Retinal pigment epithelial cell (primary cell): ENCODE measurements around the gene KIF26A.
A peak's percentile ranks its signal among the peaks of the same experiment; 100 is the strongest.
"Not testable (repeated sequence)": the region's sequence is repeated elsewhere in the genome, so short reads cannot be mapped to it uniquely, and the experiment has no call there.

Source experiments
- DNase-seq: peaks from one replicate; pipeline ENCODE4 v3.0.0-alpha.2; 2010; ENCODE audit warnings: low read depth
- H3K4me3 ChIP-seq: 2 replicates; pipeline ENCODE4 v1.5.1; 2011; ENCODE audit warnings: mild to moderate bottlenecking, low read length, control low read depth, moderate library complexity
- TF ChIP-seq, protein P1 (sequence below): conservative IDR thresholded peaks from 2 replicates; pipeline ENCODE4 v1.5.1; 2011; ENCODE audit warnings: low read depth, low read length, control low read depth, inconsistent platforms

KIF26A gene

DNA sequence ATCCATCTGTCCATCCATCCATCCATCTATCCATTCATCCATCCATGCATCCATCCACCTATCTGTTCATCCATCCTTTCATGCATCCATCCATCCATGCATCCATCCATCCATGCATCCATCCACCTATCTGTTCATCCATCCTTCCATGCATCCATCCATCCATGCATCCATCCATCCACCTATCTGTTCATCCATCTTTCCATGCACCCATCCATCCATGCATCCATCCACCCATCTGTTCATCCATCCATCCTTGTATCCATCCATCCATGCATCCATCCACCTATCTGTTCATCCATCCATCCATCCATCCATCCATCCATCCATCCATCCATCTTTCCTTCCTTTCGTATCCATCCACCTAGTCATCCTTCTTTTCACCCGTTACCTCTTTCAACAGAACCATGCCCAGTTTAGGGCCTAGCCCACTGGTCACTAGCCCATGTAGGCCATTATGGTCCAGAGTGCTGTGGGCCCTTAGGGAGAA lies 66.3 kb downstream of the KIF26A start:
- TF ChIP-seq, protein P1, sequence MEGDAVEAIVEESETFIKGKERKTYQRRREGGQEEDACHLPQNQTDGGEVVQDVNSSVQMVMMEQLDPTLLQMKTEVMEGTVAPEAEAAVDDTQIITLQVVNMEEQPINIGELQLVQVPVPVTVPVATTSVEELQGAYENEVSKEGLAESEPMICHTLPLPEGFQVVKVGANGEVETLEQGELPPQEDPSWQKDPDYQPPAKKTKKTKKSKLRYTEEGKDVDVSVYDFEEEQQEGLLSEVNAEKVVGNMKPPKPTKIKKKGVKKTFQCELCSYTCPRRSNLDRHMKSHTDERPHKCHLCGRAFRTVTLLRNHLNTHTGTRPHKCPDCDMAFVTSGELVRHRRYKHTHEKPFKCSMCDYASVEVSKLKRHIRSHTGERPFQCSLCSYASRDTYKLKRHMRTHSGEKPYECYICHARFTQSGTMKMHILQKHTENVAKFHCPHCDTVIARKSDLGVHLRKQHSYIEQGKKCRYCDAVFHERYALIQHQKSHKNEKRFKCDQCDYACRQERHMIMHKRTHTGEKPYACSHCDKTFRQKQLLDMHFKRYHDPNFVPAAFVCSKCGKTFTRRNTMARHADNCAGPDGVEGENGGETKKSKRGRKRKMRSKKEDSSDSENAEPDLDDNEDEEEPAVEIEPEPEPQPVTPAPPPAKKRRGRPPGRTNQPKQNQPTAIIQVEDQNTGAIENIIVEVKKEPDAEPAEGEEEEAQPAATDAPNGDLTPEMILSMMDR: no peak
- no peak for DNase-seq
- H3K4me3 ChIP-seq: no peak overlapping the region

DNA sequence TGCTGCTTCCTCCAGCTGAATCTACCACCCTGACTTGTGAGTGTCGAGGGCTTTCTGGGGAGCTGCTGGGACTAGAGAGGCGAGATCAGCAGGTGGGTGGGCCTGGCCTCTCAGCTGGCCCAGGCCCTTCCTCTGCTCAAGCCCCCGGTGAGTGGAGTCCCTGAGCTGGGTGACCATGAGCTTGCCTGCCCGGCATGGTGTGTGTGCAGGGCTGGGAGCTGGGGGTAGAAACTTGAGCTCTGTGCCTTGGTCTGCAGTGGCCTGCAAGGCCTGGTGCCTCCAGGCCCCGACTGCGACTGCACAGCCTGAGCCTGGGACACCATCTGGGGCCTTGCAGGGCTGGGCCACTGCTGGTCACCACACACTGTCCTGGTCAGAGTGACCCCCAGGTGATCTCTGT lies 67.4 kb downstream of the KIF26A start:
- no peak overlapping the region for H3K4me3 ChIP-seq
- no peak for DNase-seq
- TF ChIP-seq, protein P1: no peak

DNA sequence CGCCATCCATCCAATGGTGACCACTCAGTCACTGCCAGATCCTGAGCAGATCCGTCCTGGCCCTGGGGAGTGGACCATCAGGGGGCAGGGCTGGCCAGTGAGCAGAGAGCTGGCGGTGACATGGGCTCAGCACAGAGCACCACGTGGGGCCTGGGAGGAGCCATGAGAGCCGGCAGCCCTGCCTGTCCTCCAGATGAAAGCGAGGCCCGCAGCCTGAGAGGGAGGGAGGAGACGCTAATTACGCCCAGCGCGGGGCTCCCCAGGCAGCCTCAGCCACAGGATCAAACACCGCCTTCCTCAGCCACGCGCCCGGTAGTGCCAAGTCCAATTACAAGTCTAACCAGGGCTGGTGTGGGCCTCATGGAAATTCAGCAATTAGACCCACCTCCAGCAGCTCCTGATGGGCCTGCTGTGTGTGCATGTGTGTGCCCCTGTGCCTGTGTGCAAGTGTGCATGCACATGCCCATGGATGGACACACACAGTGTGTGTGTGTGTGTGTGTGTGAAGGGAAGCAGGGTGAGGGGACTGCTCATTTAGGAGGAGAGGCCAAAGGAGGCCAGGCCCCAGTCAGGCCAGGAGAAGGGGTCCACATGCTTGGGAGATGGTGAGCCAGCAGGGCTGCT lies 68.0 kb downstream of the KIF26A start:
- no peak overlapping the region for H3K4me3 ChIP-seq
- TF ChIP-seq, protein P1: peak; percentile 28
- DNase-seq: no peak

DNA sequence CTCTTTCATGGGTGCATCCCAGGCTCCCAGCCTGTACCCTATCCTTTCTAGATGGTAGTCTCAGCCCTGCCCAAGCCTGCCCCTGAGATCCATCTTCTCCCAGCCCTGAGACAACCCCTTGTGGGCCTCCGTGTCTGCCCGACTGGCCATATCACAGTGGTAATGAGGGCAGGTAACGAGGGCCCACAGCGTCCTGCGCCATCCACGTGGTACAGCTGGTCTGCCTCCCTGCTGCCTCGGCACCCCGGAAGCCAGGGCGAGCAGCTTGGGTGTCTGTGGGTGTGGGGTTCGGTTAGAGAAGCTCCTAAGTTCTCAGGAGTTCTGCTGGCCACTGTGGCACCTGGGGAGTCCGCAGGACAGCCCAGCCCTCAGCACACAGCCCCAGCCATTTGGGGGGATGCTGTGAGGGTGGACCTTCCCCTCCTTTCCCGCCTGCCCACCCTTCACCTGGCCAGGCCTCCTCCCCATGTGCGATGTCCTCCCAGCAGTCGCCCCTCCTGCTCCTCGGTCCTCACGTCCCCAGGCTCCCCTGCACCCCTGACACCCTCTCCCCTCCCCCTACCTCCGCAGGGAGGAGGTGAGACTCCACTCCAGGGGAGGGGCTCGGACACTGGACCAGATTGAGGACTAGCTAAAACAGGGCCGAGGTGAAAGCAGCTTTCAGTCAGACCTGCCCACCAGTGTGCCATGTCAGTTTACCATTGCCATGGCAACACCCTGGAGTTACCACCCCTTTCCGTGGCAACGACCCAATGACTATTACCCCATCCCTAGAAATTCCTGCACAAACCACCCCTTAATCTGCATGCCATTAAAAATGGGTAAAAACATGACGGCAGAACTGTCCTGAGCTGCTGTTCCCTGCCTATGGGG lies 69.0 kb downstream of the KIF26A start:
- DNase-seq: no peak
- H3K4me3 ChIP-seq: no peak overlapping the region
- TF ChIP-seq, protein P1: no peak

DNA sequence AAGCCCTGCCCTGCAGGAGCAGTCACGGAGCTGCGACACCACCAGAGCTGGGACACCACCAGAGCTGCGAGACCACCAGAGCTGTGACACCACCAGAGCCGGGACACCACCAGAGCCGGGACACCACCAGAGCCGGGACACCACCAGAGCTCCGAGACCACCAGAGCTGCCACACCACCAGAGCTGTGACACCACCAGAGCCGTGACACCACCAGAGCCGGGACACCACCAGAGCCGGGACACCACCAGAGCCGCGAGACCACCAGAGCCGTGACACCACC lies 69.6 kb downstream of the KIF26A start:
- not testable (repeated sequence) for DNase-seq, H3K4me3 ChIP-seq

DNA sequence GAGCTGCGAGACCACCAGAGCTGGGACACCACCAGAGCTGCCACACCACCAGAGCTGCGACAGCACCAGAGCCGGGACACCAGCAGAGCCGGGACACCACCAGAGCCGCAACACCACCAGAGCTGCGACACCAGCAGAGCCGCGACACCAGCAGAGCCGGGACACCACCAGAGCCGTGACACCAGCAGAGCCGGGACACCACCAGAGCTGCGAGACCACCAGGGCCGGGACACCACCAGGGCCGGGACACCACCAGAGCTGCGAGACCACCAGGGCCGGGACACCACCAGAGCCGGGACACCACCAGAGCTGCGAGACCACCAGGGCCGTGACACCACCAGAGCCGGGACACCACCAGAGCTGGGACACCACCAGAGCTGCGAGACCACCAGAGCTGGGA lies 69.9 kb downstream of the KIF26A start:
- not testable (repeated sequence) for H3K4me3 ChIP-seq, DNase-seq

DNA sequence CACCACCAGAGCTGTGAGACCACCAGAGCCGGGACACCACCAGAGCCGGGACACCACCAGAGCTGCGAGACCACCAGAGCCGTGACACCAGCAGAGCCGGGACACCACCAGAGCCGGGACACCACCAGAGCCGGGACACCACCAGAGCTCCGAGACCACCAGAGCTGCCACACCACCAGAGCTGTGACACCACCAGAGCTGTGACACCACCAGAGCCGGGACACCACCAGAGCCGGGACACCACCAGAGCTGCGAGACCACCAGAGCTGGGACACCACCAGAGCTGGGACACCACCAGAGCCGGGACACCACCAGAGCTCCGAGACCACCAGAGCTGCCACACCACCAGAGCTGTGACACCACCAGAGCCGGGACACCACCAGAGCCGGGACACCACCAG lies 70.7 kb downstream of the KIF26A start:
- DNase-seq, H3K4me3 ChIP-seq: not testable (repeated sequence)

DNA sequence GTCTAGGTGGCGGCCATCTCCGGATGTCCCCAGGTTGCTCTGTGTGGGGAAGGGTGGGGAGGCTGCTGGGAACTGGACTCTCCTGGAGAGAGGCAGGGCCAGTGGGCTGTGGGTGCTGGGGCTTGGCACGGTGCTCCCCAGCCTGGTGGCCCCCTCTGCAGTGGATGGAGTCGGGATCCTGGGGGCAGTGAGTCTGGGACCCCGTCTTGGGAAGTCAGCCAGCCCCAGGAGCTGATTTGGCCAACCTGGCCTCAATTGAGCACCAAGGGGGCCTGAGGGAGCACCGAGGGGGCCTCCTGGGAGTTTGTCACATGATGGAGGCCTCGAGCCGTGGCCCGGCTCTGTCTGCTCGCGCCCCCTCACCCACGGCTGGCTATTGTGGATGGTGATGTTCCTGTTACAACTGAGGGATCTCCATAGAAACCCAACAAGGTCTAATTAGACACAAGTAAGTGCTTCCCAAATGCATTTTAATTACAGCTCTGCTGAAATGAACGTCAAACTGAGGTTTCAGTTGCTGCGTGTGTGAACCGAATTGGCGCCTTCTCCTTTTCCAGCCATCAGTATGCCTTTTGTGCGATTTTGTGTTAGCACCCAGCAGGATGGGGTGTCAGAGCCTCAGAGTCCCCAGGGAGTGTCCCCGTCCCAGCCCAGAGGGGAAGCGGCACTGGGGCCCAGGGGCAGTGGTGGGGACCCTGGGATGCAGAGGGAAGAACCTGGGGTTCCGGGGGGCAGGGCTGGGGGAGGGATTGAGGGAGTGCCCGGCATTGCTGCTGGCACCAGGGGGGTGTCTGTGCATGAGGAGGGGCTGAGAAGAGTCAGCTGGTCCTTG lies 71.8 kb downstream of the KIF26A start:
- TF ChIP-seq, protein P1: no peak
- no peak for DNase-seq
- no peak overlapping the region for H3K4me3 ChIP-seq
